OCI-LY1 (cell line): ENCODE measurements around the gene CEP85.

ENCODE experiments used
- H2AFZ ChIP-seq: fragments of 200-600 bp; sonication (generic), shearing (Covaris generic); 2 replicates; pipeline ENCODE4 v1.6.0; 2014; ENCODE audit warnings: antibody characterized with exemption, mild to moderate bottlenecking, low read length
- H3F3A ChIP-seq: fragments of 200-600 bp; sonication (generic), shearing (Covaris generic); 2 replicates; pipeline ENCODE4 v1.6.0; 2014; ENCODE audit warnings: mild to moderate bottlenecking, antibody characterized with exemption, low read length, moderate library complexity; ENCODE audit not compliant: insufficient read depth
- H3K27ac ChIP-seq: fragments of 200-600 bp; sonication (generic); 2 replicates; pipeline ENCODE4 v1.5.1; 2014; ENCODE audit warnings: low read length, mixed run types, mild to moderate bottlenecking, low read depth; ENCODE audit not compliant: poor library complexity, severe bottlenecking
- H3K27me3 ChIP-seq: fragments of 200-600 bp; sonication (generic); 2 replicates; pipeline ENCODE4 v1.6.0; 2014; ENCODE audit warnings: antibody characterized with exemption, mild to moderate bottlenecking, low read length, moderate library complexity; ENCODE audit not compliant: insufficient read depth
- H3K36me3 ChIP-seq: fragments of 200-600 bp; sonication (generic); 2 replicates; pipeline ENCODE4 v1.6.1; 2014; ENCODE audit warnings: mild to moderate bottlenecking, antibody characterized with exemption, low read length, moderate library complexity, mixed read lengths; ENCODE audit not compliant: insufficient read depth
- H3K4me1 ChIP-seq: fragments of 200-600 bp; sonication (generic); 2 replicates; pipeline ENCODE4 v1.5.1; 2014; ENCODE audit warnings: mild to moderate bottlenecking, low read length, moderate library complexity; ENCODE audit not compliant: insufficient read depth, severe bottlenecking
- H3K4me2 ChIP-seq: fragments of 200-600 bp; sonication (generic), shearing (Covaris generic); 2 replicates; pipeline ENCODE4 v1.6.1; 2014; ENCODE audit warnings: low read length
- H3K4me3 ChIP-seq: fragments of 200-600 bp; sonication (generic); 2 replicates; pipeline ENCODE4 v1.5.1; 2014; ENCODE audit warnings: low read length, low read depth, mild to moderate bottlenecking, mixed read lengths; ENCODE audit not compliant: poor library complexity, severe bottlenecking
- H3K79me2 ChIP-seq: fragments of 200-600 bp; shearing (Covaris generic); 2 replicates; pipeline ENCODE4 v1.6.1; 2016; ENCODE audit warnings: mixed run types, low read length, mixed read lengths; ENCODE audit not compliant: insufficient read depth
- H3K9ac ChIP-seq: fragments of 200-600 bp; sonication (generic), shearing (Covaris generic); 2 replicates; pipeline ENCODE4 v1.6.1; 2014; ENCODE audit warnings: mild to moderate bottlenecking, low read length, mixed read lengths
- H3K9me2 ChIP-seq: fragments of 200-600 bp; sonication (generic), shearing (Covaris generic); 2 replicates; pipeline ENCODE4 v1.6.1; 2014; ENCODE audit warnings: low read depth, mild to moderate bottlenecking, low read length, mixed read lengths
- H3K9me3 ChIP-seq: fragments of 200-600 bp; shearing (Covaris generic); 2 replicates; pipeline ENCODE4 v1.6.1; 2014; ENCODE audit warnings: low read length, mixed read lengths
- H4K20me1 ChIP-seq: fragments of 200-600 bp; sonication (generic), shearing (Covaris generic); 2 replicates; pipeline ENCODE4 v1.6.0; 2016; ENCODE audit warnings: mild to moderate bottlenecking, low read length; ENCODE audit not compliant: insufficient read depth
- EZH2 ChIP-seq: fragments of 200-600 bp; sonication (generic), shearing (Covaris generic); IDR thresholded peaks from 2 replicates; pipeline ENCODE4 v1.8.0; 2017; ENCODE audit warnings: borderline replicate concordance, mixed run types, mild to moderate bottlenecking, antibody characterized with exemption, low read length, moderate library complexity, mixed read lengths
- TF ChIP-seq, protein P1 (sequence below): fragments of 200-600 bp; sonication (generic), shearing (Covaris generic); IDR thresholded peaks from 2 replicates; pipeline ENCODE4 v1.5.1; 2017; ENCODE audit warnings: mild to moderate bottlenecking, antibody characterized with exemption, low read length, moderate library complexity, mixed read lengths

CEP85 gene

GRCh38 chr1:26277719-26278118 is 43.7 kb downstream of the CEP85 start:
- H3F3A ChIP-seq, result 0 out of 2 replicates have a peak, but pooled peaks cover 10% of the 10 kb centered on the region
- H3K27ac ChIP-seq, result no peak overlapping the region
- no peaks in the 10 kb centered on the region for H4K20me1 ChIP-seq
- TF ChIP-seq, protein P1, sequence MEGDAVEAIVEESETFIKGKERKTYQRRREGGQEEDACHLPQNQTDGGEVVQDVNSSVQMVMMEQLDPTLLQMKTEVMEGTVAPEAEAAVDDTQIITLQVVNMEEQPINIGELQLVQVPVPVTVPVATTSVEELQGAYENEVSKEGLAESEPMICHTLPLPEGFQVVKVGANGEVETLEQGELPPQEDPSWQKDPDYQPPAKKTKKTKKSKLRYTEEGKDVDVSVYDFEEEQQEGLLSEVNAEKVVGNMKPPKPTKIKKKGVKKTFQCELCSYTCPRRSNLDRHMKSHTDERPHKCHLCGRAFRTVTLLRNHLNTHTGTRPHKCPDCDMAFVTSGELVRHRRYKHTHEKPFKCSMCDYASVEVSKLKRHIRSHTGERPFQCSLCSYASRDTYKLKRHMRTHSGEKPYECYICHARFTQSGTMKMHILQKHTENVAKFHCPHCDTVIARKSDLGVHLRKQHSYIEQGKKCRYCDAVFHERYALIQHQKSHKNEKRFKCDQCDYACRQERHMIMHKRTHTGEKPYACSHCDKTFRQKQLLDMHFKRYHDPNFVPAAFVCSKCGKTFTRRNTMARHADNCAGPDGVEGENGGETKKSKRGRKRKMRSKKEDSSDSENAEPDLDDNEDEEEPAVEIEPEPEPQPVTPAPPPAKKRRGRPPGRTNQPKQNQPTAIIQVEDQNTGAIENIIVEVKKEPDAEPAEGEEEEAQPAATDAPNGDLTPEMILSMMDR, result no peak
- H3K4me3 ChIP-seq, result no peak overlapping the region
- no peaks in the 10 kb centered on the region for H3K9me2 ChIP-seq
- H3K79me2 ChIP-seq, result no peaks in the 10 kb centered on the region
- H2AFZ ChIP-seq, result no peak overlapping the region
- peaks cover 59% of the 10 kb centered on the region for H3K36me3 ChIP-seq
- H3K9ac ChIP-seq, result no peak overlapping the region
- H3K27me3 ChIP-seq, result no peaks in the 10 kb centered on the region
- H3K9me3 ChIP-seq, result no peaks in the 10 kb centered on the region
- H3K4me1 ChIP-seq, result peaks cover 34% of the 10 kb centered on the region
- no peak overlapping the region for H3K4me2 ChIP-seq

DNA sequence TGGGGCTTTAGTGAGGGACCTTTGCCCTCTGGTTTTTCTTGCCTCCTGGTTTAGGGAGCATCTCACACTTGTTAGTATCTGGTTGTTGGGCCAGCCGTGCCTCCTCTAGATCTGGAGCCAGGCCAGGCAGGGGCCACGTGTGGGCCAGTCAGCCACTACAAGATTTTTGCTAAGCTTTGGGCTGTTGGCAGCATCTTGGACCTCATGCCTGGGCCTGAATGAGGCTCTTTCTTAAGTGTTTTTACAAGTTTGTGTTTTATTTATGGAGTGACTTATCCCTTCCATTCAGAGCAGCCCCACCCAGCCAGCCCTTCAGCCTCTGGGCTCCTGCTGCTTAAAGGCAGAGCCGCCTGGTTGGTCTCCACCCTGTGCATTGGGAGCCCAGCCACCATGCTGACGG is 44.3 kb downstream of the CEP85 start:
- no peak for TF ChIP-seq EZH2
- TF ChIP-seq, protein P1, result no peak
- H4K20me1 ChIP-seq, result no peaks in the 10 kb centered on the region
- no peak overlapping the region for H3K4me3 ChIP-seq
- H3K9me3 ChIP-seq, result no peaks in the 10 kb centered on the region
- H3K4me1 ChIP-seq, result peaks cover 34% of the 10 kb centered on the region
- H2AFZ ChIP-seq, result no peak overlapping the region
- peaks cover 53% of the 10 kb centered on the region for H3K36me3 ChIP-seq
- no peak overlapping the region for H3K4me2 ChIP-seq
- H3K9me2 ChIP-seq, result no peaks in the 10 kb centered on the region
- no peaks in the 10 kb centered on the region for H3K79me2 ChIP-seq
- no peak overlapping the region for H3K27ac ChIP-seq
- H3K27me3 ChIP-seq, result no peaks in the 10 kb centered on the region
- H3F3A ChIP-seq, result 0 out of 2 replicates have a peak, but pooled peaks cover 10% of the 10 kb centered on the region
- H3K9ac ChIP-seq, result no peak overlapping the region

DNA sequence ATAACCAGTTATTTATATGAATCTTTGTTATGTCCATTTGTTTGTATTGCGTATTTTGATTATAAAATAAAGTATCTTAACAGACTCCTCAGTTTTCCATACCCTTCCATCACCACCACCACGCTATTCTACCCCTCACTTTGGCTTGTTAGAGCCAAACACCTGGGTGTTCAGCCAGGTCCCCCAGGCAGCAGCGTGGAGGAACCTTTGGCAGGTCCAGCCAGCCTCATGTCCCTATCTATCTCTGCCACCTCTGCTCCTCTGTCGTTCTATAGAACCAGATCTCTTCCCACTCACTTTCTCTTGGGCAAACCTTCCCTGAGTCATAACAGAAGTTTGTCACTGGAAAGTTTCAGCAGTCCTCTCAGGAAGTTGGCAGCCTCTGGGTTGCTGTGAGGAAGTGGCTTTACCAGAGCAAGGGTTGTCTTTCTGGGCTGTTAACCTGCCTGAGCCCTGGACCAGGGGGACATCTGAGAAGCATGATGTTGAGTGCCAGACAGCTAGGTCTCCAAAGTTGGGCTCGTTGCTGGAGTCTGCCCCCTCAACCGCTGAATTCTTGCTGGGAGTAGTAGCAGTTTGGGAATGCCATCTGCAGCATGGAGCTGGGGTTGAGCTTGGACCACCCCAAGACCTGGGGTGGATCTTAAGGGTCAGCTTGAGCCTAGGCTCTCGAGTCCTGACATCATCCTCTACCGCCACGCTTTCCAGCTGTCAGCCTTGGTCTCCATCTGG is 44.9 kb downstream of the CEP85 start:
- H3K79me2 ChIP-seq, result no peaks in the 10 kb centered on the region
- TF ChIP-seq, protein P1, result no peak
- no peak for TF ChIP-seq EZH2
- no peaks in the 10 kb centered on the region for H3K9me2 ChIP-seq
- H3K27me3 ChIP-seq, result no peaks in the 10 kb centered on the region
- no peaks in the 10 kb centered on the region for H4K20me1 ChIP-seq
- H3K27ac ChIP-seq, result peak overlapping the region; percentile 85
- peaks cover 36% of the 10 kb centered on the region for H3K4me1 ChIP-seq
- peak overlapping the region; percentile 89 for H3K4me3 ChIP-seq
- peak overlapping the region; percentile 95 for H3K9ac ChIP-seq
- no peak overlapping the region for H2AFZ ChIP-seq
- H3K4me2 ChIP-seq, result peak overlapping the region; percentile 100
- no peaks in the 10 kb centered on the region for H3K9me3 ChIP-seq
- H3K36me3 ChIP-seq, result peaks cover 54% of the 10 kb centered on the region
- 0 out of 2 replicates have a peak, but pooled peaks cover 10% of the 10 kb centered on the region for H3F3A ChIP-seq
